NCI-H1417 (cell line): ENCODE results near the gene BID.

Source experiments
- DNase-seq, 3 experiments: peaks; one replicate each; lab custom pipeline; 2025; lab: John Stamatoyannopoulos, UW

BID gene

DNA sequence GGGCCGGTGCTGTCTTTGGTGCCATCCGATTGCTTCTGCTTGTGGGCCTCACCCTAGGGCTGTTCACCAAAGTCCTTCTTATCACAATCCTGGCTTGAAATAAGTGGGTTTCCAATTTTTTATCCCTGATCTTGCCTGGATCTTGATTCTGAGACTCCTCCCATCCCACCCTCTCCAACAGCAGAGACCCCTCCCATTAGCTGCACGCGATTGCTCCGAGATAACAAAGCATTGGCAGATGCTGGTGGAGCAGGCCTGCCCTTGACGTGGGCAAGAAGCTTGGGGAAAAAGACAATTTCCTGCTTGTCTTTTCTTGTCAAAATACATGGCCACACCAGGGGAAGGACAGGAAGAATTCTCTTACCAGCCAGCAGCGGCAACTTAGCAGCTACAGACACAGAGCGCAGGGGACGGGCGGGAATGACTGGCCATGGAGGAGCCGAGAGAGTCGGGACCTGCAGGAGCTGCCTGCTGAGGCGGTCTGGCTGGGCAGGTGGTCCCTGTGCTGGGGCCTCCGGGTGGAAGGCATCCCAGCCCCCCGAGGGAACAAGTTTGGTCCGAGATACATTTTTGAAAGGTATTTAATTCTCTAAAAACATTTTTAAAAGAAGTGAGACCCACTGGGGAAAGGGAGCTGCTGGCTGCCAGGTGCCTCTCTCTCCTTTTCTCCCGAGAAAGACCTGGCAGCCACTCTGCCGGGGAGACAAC lies 9.7 kb upstream of the BID start:
- DNase-seq, result no peak

DNA sequence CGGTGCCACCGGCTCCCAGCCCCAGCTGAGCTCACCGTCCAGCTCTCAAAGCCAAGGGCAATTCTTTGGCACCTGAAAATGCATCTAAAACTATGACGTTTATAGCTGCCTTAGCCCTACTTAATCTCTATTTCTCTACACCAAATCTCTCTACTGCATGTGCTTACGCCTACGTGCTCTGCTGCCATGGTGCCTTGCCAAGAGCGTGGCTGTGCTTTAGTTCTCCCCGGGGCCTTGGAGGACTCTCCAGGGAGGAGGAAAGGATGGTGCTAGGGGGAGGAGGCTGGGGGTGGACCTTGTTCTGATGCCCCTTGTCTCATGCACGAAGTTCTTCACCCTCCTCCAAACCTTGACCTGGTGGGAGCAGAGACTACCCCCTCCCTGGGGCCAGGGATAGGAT lies 9.0 kb upstream of the BID start:
- DNase-seq, result no peak

DNA sequence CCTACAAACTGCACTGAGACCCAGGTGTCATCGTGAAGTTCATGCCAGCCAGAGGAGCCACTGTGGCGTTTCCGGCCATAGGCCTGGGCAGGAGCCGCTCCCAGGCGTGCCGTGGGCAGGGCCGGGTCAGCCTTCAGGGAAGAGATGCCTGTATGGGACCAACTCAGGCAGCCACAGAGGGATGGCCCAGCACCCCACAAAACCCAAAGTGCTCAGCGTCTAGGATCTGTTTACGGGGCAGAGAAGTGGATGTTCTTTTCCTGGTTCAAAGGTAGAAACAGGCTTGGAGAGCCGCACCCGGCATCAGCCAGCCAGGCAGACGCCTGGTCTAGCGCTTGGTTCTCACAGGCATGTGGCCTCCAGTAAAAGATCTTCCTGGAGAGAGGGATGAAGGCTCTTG lies 8.4 kb upstream of the BID start:
- no peak for DNase-seq

DNA sequence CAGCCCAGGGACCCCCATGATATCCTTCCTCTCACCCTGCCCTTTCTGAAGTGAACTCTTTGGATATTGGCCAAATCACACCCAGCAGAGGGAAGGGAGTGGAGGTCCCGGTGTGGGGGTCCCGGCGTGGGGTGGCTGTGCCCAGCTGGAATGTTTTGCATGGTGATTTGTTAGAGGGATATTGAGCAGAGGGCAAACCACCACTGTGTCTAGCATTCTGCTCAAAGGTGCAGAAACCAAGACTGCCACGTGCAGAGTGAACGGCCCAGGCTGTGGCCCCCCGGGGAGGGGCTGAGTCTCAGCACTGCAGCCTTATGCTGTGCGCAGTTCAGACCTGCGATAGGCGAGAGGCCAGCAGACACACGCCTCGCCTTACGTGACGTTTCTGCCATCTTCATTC lies 7.9 kb upstream of the BID start:
- DNase-seq, result no peak

DNA sequence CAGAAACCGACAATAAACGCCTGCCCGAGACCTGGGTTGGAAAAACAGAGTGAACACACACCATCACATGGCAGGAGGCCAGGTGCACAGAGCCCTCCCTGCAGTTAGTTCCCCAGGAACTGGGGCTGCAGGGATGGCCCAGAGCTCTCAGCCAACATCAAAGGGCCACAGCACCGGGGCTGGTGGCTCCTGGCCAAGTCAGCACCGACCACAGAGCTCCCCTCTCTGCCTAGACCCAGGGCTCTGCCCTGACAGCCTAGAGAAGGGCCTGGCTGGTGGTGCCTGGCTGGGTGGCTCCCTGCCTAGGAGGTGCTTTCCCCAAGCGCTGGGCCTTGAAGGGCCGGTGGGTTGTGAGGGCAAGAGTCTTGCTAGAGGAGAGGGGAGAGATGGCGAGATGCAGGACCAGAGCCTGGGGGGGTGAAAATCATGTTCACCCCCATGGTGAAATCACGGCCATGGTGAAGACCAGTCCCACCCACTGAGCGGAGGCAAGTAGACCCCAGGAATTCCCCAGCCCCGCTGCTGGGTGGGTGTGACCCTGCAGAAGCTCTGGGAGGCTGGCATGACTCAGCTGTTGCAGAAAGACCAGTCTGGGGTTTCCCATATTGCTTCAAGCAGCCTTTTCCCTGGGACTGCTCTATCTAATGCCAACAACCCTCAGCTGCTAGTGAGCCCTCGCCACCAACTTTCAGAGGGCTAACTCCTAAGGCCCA lies 7.2 kb upstream of the BID start:
- peak in 1 of 3 experiments; percentile 6 for DNase-seq

DNA sequence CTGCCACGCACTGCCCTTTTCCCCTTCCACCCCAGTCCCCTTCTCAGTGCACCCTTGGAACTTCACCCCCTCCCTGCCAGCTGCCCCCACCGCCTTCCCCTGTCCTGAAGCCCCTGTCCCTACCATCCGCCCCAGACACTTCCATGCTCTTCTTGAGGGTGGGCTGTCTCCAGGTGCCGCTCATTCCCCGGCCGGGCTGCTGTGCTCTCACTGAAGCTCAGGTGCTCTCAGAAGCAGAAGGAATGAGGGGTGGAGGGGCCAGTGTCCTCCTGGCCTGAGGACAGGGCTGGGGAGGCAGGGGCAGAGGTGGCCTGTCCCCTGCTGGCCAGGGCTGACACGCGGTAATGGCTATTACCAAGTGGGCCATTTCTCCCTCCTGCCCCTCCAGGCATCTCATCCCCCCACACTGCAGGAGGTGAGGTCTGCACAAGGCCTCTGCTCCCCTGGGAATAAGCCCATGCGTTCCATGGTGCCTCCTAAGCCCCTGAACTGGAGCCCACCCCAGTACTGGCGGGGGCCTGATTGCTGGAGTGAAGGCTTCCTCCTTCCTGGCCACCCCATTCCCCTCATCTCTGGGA lies 6.6 kb upstream of the BID start:
- no peak for DNase-seq

DNA sequence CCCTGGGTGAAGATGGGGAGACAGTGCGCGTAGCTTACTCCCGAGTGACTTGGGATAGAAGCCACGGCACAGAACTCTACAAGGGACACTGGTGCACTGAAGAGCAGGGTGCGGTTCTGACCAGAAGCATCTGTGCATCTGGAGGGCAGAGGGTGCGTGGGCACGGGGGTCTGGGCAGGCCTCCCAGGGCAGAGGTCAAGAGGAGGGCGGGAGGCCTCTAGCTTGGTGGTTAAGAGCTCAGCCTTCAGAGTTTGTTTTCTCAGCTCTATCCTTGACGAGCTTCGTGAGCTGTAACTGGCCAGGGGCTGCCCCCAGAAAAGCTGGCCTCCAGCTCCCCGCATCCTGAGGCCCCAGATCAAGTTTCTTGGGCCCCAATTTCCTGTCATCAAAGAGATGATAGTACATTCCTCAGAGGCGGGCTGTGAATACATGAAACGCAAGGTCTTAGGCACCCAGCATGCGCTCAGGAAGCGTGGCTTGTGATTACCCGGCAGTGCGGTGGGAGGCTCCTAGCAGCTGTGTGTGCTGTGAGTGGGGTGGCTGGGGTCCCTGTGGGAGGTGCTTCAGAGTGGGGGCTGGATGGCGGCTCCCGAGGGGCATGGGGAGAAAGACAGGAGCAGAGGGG lies 6.0 kb upstream of the BID start:
- DNase-seq, result no peak

DNA sequence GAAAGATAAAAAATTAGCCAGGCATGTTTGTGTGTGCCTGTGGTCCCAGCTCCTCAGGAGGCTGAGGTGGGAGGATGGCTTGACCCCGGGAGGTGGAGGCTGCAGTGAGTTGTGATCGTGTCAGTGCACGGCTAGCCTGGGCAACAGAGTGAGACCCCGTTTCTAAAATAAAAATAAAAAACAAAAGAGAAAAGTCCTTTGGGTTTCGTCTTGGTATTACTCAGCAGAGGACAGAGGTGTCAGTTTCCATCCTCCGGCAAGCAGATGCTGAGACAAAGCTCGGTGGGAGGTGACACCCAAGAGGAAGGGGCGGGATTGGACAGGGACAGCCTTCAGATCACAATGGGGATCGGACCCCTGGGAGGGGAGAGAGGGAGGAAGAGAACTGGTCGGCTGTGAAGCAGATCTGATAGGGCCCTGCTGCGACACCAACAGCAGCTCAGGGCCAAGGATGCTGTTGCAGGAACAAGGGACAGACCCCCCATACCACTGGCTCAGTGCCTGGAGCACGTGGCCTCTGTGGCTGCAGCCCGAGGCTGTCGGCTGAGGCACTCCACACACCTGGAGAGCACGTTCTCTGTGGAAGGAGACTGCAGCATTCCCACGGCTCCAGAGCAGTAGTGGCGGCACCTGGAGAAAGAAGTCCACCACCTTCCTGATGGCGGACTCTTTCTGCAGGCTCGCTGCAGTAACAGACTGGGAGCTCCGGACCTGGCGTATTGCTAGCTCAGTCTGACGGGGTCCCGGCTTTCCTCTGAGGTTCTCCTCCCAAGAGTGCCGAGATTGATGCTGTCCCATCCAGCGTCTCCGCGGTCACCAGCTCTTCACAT lies 5.2 kb upstream of the BID start:
- no peak for DNase-seq

DNA sequence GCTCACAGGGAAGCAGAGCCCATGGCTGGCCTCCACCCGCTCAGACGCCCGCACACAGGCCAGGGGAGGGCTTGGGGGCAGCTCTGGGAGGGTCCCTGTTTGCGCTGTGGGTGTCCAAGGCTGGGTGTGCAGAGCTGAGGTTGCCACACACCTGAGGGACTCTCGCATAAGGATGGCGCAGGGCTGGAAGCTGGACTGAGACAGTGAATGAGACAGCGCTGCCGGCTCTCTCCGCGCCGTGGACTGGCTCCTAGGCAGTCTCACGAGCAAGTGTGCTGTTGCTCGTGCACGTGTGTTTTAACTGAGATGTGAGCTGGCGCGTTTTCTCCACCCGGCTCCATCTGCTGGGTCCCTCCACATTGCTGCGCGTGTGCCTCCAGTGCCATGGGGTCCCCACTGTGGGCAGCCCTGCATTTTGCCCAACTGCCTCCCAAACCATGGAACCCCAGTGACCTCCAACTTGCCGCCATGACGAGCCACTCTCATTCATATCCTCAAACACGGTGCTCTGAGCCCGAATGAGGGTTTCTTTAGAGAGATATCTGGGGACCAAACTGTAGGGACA lies 4.2 kb upstream of the BID start:
- DNase-seq, result no peak

DNA sequence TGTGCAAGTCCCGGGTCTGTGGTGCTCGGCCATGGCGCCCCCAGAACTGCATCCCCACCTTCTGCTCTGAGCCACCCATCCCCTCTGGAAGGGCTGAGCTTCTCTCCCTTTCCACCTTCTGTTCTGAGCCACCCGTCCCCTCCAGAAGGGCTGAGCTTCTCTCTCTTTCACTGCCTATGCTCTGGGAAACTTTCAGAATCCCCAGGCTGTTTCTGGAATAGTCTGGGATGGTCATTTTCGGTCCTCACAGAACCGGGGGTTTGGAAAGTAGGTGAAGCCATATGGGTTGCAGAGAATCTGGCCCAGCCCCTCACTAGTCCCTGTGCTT lies 3.4 kb upstream of the BID start:
- DNase-seq, result no peak

DNA sequence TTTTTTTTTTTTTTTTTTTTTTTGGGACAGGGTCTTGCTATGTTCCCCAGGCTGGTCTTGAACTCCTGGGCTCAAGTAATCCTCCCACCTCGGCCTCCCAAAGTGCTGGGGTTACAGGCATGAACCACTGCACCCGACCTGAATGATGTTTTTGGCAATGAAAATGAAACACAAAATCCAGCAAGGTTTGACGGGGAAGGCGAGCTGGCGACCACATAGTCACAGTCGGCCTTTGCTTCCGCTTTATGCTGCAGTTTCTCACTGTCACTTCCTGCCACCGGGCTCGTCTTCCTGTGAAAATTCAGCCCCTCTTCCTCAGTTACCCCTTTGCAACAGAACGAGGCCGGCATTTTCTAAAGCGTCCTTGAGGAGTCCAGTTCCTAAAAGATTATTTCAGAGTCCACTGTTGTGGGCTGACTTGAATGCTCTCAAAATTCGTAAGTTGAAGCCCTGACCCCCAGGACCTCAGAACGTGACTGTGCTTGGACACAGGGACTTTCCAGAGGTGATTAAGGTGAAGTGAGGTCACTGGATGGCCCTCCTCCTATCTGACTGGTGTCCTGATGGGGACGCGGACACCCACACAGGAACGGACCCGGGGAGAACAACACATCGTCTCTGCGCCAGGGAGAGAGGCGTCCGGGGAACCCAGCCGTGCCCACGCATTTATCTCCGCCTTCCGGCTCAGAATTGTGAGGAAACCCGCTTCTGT lies 2.9 kb upstream of the BID start:
- DNase-seq, result no peak

DNA sequence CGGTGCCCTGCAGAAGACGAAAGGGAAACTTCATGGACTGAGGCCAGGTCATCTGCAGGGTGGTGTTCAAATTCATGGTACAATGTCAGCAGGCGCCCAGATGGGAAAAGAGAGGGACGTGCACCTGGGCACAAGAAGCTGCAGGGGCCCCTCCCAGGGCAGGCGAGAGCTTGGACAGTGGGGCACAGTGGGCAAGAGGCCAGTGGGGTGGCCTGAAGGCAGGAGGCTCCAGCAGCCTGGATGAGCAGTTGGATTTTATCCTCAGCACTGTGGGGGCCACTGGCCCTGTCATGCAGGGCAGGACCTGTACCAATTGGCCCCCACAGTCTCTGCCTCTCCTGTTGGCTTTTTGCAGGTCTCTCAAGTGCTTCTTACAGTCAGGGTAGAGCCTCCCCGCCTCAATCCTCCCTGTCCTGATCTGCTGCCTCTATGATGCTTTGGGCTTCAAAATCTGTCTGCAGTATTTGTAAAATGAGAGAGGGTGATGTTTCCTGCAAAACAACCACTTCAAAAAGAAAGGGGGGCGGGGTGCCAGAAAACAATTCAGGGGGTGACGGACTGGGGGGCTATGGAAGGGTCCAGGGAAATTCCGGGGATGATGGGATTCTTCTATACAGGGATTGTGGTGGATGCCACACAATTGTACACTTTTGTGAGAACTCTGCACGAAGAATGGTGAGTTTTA lies 1.7 kb upstream of the BID start:
- no peak for DNase-seq

DNA sequence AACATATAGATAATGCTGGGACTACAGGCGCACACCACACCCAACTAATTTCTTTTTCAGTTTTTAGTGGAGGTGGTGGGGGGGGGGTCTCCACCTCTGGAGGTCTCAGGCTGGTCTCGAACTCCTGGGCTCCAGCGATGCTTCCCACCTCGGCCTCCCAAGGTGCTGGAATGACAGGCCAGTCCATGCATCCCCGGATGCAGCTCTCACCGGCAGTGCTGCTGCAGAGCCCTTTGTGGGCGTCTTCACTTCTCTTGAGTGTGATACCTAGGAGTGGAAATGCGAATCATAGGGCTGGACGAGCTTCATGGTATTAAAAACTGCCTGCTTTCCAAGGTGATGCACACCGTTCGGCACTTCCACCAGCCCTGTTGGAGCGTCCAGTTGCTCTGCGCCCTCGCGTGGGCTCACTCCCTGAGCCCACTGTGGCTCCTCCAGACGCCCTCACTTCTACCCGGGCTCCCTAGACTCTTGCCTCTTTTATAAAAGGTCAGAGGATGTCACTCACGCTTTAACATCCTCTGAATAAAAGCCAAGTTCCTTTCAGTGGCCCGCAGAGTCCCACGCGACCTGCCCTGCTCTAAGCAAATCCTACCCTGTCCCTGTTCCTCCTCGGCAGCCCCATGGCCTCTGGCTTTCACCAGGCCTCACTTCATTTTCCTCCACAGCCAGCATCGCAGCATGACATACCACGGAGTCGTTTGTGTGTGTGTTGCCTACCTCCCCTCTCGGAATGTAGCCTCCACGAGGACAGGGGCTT lies 837 bp upstream of the BID start:
- DNase-seq, result peak in 1 of 3 experiments; percentile 6

DNA sequence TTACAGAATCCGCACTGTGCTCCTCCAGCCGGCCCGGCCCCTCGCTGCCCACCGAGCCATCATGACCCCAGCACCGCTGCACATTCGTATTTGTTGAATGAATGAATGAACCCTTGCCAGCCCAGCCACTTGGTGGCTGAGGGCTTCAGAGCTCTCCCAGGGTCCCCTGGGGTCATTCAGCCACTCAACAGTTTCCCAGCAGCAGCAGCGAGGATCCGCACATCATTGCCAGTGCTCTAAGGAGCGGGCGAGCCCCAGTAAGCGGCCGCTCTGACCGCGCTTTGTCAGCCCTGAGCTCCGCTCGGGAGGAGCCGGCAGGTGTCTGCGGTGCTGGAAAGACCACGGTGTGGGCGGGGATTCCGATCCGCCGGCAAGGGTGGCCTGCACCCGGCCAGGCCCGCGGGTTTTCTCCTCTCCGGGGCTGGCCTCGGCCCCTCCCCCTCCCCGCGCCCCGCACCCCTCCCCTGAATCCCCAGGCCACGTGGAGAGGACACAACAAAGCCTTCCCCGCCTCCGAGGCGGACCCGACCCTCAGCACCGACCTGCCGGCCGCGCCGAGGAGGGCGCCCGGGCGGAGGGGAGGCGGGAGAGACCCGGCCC lies 563 bp downstream of the BID start:
- peak; percentile 64 to 80 (median 70) for DNase-seq

DNA sequence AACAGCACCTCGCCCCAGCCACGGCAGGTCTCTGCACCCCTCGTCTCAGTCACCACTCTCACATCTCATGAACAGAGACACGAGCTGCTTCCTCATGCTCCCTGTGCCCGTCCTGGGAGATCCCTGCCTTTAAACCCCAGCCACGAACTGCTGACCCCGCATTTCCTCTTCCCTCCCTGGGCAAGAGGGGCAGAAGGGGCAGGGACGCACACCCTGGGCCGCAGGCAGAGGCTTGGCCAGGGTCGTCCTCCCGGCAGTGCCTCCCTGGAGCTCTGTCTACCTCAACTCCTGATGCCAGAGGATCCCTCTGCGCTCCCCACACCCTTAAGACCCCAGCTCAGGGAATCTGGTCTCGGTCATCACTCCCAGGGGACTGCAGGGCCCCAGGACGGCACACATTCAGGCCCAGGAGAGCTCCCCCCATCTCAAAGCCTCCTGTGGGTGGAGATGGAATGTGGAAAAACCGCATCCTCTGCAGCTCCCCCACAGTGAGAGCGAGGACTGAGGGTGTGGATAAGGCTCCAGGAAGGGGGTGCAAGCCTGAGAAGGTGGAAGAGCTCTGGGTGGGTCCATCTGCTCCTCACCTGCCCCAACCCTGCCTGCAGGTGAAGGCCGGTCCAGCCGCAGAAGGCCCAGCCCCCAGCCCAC lies 1.2 kb downstream of the BID start:
- no peak for DNase-seq

DNA sequence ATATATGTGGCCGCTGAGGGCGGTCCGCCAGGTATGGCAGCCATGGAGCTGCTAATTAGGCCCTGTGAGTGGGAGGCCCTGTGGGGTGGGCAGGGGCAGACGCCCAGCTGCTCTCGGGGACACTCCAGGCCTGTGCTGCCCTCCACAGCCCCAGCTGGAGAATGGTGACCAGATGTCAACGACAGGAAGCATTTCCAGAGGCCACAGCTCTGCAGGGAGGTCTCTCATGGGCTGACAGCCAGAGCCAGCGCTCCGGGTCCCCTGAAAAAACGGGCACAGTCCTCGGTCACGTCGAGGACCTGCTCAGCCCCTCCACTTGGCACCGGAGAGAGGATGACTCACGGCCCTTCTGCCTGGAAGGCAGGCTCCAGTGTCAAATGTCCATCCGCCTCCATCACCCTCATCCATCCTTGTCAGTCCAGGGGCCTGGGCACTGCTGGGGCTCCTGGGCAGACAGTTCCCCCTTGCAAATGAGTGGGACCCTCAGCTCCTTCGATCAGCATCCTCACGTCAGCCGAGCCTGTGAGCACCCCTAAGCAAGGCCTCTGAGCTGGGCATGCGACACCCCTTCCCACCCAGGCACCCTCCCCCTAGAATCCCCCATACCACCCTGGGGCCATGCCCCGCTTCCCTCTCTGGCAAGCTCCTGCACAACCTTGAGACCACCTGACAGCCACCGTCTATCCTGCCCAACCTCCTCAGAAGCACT lies 1.9 kb downstream of the BID start:
- peak in 2 of 3 experiments; percentile 1 to 2 for DNase-seq

DNA sequence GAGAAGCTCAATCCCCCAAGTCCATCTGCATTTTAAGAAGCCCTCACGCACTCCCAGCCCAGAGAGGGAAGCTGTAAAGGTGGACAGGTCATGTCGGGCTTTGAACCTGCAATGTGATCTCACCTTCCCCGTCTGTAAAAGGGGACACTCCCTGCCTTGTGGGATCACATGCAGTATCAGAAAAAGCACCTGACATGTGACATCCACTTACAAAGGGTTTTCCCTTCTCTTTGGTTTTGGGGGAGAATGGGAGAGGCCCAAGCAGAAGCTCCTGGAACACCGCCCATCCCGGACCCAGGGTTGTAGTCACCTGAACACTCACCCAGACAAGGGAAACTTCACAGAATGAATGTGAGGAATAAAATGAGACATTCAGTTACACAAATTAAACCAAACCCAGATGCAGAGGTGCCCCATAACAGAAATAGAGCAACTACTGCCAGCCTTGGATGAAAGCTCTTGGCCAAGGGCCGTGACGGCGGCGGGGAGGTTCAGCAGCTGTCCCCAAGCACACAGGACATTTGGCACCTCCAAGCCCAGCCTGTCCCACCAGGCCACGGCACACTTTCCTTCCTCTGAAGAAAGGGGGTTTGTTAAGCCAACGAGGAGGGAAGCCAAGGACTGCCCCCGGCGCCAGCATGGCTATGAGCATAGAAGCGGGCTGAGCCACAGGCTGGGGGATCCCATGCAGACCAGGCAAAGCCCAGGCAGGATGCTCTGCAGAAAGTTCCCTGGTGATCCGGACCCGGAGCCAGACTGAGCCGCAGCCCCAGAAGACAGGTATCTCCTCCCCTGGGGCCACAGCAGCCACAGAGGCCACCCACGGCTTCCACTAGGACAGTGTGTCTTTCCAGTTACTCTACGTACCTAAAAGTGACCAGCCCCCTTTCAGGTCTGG lies 3.8 kb downstream of the BID start:
- DNase-seq, result no peak
